ENCODE measurements around the gene YOD1.

Gene YOD1

DNA sequence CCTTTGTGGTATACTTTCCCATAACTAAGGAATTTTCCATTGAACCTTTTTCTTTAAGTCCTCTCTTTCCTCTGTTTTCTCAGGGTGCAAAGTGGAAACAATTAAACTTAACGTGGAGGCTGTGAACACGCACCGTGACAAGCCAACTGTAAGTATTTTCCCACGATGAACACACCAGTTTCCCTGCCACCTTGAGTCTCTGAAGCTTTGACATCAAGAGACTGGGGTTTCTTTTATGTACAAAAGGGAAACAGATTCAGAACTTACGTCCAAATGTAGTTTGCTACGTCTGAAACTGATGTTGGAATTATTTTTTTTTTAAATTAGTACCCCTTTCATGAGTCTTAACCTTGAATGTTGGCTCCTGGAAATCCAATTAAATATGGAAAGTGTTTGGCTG, 20.4 kb upstream of the YOD1 start:
- no peak for FAIRE-seq

DNA sequence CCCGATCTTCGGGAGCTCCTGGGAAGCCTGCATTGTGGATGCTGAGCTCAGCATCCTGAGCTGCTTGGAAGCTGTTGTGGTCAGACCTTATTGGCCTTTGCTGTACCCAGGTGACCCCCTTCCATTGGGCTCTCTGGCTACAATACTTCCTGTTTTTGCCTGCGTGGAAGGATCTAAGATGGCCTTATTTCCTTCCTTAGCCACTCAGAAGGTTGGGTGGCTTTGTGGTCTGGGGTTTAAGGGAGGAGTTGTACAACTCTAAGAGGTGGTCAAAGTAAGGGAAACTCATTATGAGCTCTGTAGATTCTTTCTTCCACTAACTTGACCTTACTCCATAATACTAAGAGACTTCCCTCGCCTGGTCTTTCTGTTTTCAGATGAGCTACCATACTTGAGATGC, 19.8 kb upstream of the YOD1 start:
- no peak for FAIRE-seq

DNA sequence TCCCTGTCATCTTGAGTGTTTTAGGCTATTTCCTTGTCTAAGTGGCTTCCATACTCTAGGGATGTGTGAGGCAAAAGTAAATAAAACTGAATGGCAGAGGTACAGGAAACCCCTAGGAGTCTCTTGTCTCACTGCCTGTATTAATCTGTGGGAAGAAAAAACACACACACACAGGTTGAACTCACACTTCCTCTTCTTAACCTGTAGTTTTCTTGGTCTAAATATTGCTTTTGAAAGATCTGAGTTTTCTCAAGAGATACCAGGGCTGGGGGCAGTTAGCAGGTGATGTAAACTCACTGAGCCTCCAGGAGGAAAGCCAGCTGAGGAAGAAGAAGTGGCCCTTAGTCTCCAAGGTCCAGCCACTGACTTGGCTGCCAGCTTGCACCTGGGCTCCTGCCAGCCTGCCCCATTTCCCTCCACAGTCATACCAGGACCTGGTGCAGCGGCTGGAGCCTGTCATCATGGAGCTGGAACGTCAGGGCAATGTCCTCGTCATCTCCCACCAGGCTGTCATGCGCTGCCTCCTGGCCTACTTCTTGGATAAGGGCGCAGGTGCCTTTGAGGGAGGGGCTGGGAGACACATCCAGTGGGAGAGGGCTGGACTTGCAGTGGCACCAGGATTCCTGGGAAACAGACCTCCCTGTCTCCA, 19.0 kb upstream of the YOD1 start:
- FAIRE-seq, result no peak

DNA sequence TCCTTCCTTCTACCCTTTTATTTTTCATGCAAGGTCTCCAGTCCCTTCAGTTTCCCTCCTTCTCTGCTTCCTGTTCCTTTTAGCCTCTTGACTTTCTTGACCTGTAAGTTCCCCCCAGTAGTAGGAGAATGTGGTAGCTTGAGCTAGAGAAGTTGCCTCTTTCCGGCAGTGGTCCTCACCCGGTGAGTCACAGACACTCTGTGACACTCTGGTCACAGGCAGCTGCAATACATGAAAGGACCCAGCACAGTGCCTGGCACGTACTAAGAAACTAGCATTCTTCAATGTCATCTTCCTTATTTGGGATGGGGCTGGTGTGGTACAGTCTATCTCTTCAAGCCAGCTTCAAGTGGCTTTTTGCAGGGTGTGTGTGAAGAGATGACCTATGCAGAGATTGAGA, 18.1 kb upstream of the YOD1 start:
- FAIRE-seq, result no peak

DNA sequence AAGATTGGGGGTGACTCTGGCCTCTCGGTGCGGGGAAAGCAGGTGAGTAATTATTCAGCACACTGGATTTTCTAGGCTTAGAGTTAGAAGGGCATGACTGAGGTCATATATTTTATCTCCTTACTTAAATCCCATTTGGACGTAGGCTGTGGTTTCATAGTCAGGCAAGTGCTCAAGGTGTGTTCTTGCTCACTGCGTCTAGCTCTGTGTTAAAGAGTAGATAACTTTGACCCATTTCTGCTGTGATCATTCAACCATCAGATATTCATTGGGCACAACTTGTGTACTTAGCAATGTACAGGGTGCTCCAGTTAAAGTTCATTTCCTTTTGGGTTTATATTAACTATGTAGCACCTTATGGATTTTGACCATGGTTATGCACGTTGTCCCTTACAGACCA, 16.7 kb upstream of the YOD1 start:
- FAIRE-seq, result no peak

DNA sequence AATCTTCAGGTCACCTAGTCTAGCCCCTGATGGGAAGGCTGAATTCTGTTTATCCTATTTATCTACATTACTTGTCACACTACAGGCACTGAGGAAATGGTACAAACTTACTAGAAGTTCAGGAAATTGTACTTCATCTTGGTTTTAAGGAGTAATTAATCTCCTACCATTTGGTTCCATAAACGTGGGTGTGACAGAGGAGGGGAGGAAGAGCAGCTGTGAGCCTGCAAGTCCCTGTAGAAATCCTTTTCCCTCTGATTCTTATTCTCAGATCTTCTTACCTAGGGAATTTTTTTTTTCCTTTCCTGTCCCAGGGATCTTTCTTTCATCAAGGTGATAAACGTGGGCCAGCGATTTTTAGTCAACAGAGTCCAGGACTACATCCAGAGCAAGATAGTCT, 16.2 kb upstream of the YOD1 start:
- no peak for FAIRE-seq

DNA sequence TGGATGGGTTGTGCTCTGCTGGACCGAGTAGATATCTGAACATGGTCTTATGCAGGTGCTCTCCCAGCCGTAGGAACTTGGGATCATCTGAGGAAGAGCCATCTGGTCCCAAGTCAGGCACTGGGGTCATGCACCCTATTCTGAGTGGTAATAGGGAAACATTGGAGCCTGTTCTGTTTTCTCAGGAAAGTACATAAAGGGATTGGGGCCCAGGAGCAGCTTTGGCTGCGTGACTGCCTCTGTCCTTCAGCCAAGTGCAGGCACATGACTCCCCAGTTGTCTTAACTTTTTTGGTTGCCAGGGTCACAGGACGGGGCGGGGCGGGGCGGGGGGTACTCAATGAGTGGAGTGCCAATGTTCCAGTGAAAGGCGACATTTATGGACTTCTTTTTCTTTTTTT, 13.6 kb upstream of the YOD1 start:
- no peak for FAIRE-seq

DNA sequence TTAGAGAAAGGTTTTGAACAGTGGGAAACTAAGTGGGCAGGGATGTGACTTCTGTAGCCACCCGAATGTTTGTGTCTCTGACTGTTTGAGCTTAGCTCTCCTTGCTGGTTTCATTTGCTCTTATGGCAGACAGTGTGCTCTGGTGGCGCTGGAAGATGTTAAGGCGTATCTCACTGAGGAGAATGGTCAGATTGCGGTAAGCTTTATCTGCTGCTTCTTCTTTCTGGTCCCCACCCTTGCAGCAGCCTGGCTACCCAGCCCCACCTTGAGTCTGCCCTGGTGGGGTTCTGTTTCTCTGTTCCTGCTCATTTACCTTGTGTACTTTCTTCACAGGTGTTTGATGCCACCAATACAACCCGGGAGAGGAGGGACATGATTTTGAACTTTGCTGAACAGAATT, 12.0 kb upstream of the YOD1 start:
- FAIRE-seq, result no peak

DNA sequence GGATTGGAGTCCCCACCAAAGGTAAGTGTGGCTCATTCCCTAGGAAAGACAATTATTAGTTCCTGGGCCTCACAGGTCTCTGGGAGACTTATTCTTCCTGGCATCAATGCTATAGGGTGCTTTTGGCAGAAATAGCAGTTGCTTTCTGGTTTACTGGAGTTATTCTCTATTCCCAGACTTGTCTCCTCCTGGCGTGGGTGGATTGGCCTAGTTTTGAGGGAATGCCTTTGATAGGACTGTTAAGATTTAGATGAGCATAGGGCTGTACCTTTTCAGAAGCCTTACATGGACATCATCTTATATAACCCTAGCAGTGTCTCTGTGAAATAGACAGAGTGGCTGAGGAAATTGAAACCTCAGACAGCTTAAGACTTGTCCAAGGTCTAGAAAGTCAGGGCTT, 11.1 kb upstream of the YOD1 start:
- no peak for FAIRE-seq

DNA sequence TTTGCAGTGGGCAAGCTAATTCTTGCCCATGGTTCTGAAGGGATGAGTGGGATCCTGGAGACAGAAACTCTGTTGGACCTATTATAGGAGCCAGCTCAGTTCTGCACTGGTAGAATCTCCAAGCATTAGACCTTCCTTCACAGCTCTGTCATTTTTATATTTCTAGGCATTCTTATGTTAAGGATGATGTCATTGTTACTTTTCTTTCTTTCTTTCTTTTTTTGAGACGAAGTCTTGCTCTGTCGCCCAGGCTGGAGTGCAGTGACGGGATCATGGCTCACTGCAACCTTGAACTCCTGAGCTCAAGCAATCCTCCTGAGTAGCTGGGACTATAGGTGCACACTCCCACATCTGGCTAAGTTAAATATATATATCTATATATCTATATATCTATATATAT, 9.6 kb upstream of the YOD1 start:
- no peak for FAIRE-seq

DNA sequence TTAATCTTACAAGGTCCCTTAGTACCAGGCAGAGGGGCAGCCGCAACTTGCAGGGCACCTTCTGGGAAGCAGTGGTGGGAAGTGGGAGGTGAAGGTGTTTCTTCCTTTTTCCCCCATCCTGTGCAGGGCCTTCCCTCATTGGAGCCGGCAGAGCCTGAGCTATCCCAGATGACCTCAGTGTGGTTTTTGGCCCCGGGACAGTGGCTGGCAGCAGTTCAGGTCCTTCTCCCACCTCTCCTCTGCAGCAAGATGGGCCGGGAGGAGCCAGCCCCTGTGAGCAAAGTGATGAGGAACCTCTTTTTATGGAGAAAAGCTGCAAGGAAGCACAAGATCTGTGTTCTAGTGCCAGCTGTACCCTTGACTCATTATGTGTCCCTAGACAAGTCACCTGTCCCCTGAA, 8.9 kb upstream of the YOD1 start:
- FAIRE-seq, result no peak

DNA sequence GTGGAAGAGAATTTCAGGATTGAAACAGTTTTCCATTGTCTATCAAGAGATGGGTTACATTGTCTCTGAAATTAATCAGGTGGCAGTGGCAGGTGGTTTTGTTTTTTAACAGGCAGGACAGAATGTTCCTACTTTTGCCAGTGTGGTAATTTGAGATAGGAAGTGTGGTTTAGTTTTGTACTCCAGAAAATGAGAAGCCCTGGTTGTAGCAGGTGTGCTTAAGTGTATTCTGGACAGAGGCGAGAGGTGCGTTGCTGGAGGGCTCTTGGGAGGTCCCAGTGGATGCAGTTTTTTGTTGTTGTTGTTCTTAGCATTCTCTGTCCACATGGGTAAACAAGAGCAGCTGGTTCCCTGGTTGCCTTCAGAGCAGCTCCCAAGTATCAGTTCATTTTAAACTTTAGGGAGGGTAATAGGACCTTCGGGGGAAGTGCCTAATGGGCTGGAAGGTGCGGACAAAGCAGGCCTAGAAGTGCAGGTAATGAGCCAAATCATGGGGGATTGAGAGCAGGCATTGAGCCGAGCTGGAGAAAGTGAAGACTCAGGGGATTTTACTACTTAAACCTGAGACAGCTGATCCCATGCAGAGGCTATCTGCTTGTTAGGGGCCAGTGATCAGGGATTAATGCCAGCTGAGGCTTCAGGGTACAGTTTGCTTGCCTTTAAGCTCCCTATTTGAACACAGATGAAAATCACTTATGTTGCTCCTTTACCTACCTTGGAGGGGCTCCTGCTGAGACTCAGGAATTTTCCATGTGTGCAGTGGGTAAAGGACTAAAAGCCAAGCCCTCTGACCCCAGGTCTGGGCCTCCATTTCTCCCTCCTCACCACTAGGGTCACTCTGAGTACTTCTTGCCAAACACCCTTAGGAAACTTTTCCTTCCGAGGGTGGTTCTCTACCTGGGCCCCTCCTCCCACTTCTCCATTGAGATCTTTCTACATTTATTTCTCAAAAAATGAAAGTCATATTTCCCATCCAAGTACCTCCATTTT, 8.2 kb upstream of the YOD1 start:
- no peak for FAIRE-seq

DNA sequence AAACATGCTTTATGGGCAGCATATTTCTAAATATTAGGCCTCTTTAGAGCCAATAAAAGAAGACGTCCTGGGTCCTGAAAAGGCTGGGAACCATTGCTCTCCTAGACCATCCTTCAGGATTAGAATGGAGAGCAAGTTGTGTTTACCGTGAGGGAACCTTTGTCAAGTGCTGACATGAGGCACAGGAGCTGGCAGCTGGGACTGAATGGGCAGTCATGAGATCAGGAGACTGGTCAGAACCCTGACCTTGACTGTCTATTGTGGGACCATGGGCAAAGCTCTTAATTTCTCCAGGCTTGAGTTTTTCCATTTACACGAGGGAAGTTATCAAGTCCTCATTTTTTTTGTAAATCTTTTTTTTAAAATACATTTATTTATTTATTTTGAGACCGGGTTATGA, 7.2 kb upstream of the YOD1 start:
- no peak for FAIRE-seq

DNA sequence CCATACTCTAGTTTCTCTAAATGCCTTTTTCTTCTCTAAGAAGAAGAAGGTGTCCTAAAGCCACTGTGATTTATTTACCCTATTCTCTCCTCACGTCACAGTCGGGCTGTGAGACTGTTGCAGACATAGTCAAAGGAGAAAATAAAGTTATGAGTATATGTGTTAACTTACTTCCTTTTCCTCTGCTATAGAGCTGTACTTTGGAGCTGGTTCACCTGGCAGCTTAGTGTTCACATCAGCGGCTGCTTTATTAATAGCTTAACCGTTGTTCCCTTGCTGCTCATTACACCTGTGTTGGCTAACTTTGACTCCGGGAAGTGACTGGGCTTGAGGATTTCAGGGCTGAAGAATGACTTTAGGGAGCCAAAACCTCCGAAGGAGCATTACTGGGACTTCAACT, 5.7 kb upstream of the YOD1 start:
- FAIRE-seq, result no peak

DNA sequence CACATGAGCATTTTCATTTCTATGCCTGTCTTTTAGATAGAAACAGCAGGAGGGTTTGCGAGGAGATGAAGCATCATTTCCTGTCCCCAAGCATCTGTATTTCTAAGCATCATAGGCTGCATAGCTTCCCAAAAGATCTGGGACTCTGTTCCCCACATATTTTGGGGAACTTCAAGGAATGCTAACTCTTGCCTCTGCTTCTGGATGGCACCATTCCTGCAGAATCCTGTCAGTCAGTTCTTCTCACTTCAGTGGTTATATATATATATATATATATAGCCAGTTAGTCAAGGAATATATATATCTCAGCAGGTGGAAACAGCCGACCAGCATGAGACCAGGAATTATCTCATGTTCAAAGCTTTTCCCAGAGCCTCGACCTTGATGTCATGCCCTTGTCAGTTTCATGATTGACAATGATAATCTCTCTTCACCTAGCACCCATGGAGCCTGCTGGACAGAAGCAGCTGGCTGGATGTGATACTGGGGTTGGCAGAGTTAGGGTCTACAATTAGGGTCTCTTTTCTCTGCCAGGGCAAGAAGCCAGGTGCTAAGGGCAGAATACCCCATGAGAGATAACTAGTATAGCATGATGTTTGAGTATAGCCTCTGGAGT, 4.5 kb upstream of the YOD1 start:
- FAIRE-seq, result no peak

DNA sequence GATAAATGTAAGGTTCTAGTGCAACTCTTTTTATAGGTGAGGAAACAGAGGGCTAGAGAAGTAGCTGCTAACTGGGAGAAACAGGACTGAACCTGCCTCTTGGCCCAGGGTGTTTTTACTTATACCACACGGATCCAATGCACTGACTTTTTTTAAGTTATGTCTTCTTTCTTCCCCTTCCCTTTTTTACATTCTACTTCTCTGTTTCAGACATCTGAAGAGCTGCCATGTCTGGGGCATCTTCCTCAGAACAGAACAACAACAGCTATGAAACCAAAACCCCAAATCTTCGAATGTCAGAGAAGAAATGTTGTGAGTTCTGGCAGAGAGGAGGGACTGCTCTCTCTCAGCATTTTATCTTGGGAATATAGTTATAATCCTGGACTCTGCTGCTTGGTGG, 3.5 kb upstream of the YOD1 start:
- FAIRE-seq, result no peak

DNA sequence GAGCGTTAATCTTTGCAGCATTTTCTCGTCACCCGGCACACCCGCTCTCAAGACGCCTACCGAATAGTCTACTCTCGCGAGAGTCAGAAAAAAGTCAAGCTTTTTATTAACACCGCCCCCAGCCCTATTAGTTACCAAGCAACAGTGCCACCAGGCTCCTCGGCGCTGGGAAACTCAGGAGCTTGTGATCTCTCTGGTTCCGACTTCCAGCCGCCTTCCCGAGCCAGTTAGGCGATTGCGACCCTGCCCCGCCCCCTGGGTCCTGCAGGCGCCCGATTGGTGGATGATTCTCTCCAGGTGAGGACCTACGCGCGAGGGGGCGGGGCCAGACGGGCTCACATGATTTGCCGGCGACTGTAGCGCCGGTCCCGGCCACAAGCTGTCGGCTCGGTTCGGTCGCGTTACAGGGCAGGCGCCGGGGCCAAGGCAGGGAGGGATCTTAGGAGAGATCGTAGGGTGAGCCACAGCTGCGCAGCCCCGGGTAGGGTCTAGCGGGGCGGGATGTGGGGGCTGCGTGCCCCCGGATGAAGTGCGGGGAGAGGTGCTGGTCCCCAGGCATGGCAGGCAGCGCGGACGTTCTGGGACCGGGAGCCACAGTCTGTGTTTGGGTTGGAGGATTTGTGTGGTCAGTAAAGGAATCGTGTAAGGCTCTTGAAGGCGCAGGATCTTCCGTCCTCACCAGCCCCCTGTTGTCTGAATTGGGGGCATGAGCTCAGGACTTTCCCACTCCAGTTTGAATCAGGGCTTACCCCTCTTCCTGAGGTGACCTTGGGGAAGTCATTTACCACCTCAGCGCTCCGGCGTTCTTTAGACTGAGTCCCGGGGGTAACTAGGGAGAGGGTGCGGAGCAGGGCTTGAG, 2.1 kb upstream of the YOD1 start, which contains the start of gene PFKFB2:
Gene PFKFB2 (plus strand): TSS at position 365 of the 859 bp plus-strand sequence. CDS start 1,443 bp downstream, outside the sequence.
- FAIRE-seq, result peak; percentile 14

DNA sequence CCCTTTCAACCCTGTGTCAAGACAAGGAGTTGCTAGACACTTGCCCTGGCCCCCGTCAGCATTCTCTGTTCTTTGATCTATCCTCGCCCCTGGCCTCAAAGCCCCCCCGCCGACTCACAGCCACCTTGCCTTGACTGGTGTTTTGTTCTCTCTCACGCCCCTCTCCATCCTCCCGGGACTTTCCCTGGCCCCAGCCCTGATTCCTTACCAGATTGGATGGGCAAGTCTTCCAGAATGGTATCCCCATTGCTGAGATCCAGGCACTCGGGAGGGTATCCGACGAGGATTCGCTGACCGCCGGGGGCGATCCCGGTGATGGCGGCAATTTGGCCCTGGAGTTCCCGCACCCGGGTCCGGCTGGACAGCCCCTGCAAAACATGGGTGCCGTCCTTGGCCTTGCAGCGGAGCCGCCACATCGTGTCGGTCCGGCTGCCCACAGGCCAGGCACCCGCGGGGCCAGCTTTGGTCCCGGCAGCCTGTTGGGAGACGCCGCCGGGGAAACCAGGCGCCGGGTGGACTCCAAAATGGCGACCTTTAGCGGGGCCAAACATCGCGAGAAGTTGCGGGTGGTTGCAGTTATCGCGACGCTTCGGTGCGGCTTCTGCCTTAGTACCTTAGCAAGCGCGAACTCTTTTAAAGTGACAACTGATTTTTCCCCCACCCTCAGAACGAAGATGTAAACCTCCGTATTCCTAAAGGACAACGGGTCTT, 373 bp downstream of the YOD1 start:
- FAIRE-seq, result no peak

DNA sequence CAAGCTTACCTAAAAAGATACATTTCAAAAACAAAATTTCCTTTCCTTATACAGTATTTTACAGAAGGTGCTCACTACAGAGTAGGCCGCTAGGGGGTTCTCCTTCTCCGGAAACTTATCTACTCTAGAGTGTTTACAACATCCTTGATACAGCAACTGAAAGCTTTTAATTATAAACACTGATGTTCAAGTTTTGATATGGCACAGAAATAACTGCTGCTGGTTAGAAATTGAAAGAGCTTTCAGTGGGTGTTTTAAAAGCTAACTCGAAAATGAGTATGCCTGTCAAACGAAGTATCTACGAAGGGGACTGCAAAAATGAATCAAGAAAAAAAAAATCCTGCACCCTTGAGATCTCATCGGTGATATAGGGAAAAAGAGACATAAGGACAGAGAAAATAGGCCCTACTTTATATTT, 1.0 kb downstream of the YOD1 start:
- no peak for FAIRE-seq

DNA sequence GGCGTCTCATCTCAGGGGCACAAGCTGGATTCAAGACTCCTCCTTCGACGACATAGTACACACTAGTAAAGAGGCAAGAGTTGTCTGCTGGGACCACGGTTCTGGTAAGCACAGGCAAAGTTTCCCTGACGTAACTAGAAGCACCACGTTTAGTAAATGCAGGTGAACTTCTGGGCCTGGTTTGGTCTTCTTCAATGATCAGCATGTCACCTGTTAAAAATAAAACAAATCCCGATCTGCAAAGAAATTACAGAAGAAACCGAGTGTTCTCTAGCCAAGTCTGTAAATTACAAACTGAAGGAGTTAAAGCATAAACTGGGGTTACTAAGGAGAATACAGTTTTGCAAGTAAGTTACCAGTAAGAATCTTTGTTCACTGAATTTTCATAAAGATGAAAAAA, 1.5 kb downstream of the YOD1 start:
- FAIRE-seq, result no peak

DNA sequence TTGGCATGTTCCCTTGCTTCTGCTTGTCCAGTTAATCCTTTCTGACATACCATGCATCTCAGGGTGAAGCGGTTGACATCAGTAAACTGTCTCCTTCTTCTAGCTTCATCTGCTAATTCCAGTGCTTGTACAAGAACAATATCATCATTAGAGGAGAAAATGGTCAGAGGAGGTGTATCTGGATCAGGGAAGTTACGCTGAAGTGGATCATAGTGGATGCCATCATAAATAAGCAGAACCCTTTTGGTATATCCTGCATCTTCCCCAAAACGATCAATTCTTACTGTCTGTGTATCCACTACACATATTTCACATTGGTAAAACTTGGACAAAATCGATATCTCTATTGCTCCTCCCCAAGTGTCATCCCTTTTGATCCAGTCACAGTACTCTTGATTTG, 2.0 kb downstream of the YOD1 start:
- no peak for FAIRE-seq

DNA sequence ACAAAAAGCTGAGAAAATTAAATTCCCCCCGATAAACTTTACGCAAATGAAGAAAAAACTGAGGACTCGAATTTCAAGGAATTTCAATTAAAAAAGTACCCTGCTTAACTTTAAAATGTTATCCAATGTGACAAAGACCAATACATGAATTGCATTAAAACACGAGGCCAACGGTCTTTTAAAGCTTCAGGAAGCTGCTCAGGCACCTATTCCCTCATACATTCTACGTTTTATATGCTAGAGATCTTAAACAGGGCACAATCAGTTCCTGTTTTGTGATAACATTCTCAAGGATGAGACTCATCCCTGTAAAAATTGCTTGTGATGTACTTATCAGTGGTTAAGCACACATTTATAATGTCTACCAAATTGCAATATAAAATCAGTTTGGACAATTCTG, 3.0 kb downstream of the YOD1 start:
- FAIRE-seq, result no peak

Measured in colon (tissue), 2 donors.